Fibroblast of skin of back (primary cell): ENCODE measurements around the gene IL17RE.
"Not testable (repeated sequence)": the region's sequence is repeated elsewhere in the genome, so short reads cannot be mapped to it uniquely, and the experiment has no call there.

ENCODE experiments used
- DNase-seq: peaks from one replicate; pipeline ENCODE4 v3.0.0-alpha.2; 2013

Gene IL17RE

DNA sequence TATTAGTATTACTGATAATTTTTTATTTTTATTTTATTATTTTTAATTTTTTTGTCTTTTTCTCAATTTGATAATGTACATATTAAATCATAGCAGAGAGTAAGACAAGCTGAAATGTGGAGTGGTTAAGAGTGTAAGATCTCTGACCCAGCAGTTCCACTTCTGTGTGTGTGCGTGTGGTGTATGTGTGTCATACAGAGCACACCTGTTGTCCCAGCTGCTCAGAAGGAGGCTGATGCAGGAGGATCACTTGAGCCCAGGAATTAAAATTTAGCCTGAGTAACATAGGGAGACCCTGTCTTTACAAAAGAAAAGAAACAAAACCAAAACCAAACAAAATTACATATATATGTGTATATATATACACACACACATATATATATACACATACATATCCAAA is 21.2 kb upstream of the IL17RE start:
- no peak for DNase-seq

DNA sequence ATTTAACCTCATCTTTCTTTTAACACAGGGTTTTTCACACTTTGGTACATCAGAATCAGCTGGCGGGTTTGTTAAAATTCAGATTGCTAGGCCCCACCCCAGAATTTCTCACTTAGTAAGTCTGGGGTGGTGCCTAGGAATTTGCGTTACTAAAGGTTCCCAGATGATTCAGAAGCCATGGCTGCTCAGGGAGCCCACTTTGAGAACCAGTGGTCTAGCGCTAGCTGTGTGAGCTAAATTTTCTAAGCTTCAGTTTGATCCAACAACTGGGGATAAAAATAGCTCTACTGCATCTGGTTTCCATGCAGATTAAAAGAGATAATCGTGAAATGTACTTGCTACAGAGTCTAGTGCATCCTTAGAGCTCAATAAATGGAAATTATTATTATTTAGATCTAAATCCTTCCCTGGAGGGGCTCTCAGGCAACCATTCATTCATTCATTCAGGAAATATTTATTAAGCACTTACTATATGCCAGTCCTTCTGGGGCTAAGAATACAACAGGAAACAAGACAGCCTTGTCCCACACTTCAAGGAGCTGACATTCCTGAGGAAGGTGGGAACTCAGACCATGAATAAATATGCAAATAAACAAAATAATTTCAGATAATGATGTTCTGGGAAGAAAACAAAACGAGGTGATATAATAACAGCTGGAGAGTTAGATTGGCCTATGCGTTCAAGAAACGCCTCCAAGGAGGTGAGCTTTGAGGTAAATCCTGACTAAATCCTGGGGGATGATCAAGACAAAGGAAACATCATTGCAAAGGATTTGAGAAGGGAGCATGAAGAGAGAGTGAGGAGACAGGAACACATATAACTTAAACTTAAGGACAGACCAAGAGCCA is 18.7 kb upstream of the IL17RE start:
- DNase-seq: peak; percentile 51

DNA sequence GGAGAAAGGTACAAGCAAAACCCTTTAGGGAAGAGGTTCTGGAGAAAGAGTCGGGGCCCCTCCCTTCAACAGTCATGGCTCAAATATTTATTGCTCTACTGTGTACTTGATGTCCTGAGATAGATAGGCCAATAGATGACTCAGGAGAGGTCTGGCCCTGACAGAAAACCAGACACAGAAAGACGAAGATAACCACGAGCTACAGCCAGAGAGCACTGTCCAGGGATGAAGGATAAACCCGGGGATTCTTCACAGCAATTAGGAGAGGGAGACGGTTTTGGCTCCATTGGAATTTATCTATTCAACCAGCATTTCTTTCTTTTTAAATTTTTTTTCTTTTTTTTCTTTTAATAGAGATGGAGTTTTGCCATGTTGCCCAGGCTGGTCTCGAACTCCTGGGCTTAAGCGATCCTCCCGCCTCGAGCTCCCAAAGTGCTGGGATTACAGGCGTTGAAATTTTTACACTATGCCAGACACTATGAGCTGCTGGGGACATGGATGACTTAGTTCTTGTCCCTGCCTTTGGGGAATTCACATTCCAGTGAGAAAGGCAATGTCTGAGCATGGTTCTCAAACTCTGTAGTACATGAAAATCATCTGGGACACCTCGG is 18.0 kb upstream of the IL17RE start:
- DNase-seq: peak; percentile 92

DNA sequence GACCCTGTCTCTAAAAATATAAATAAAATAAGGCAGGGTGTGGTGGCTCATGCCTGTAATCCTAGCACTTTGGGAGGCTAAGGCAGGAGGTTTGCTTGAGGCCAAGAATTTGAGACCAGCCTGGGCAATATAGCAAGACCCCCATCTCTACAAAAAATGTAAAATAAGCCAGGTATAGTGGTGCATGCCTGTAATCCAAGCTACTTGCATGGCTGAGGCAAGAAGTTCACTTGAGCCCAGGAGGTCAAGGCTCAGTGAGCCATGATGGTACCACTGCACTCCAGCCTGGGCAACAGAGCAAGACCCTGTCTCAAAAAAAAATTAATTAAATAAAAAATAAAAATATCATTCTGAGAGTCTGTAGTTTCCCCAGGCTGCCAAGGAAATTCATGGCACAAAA is 16.3 kb upstream of the IL17RE start:
- DNase-seq: no peak

DNA sequence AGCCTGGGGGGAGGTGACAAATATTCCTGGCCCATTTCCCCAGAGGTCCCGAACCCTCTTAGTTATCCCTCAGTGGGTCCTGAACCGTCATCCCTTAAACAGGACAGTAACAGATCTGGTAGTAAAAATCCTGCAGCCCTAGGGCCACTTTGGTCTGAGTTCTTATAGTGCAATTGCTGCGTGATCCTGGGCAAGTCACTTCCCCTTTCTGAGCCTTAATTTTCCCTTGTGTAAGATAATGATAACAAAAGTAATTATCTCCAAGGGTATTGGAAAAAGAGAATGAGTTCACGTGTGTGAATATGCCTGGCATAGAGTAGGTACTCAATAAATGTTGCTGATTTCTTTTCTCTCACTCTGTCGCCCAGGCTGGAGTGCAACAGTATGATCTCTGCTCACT is 15.2 kb upstream of the IL17RE start:
- no peak for DNase-seq

DNA sequence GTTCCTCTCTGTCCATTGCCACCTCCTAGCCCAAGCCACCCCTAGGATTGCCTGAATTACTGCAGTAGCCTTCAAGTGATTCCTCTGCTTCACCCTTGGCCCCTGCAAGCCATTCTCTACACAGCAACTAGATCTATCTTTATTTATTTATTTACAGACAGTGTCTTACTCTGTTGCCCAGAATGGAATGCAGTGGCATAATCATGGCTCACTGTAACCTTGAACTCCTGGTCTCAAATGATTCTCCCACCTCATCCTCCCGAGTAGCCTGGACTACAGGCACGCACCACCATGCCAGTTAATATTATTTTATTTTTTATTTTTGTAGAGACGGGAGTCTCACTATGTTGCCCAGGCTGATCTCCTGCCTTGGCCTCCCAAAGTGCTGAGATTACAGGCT is 14.1 kb upstream of the IL17RE start:
- DNase-seq: no peak

DNA sequence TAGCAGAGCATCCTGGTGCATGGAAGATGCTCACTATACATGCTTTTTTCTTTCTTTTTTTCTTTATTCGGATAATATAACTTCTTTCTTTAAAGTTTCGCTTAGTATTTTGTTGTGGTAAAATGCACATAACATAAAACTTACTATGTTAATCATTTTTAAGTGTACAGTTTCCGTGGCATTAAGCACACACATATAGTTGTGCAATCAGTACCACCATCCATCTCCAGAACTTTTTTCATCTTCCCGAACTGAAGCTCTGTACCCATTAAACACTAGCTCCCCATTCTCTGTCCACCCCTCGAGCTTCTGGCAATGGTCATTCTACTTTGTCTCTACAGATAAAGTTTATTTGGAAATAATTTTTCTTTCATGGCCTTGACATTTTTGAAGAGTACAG is 13.2 kb upstream of the IL17RE start:
- DNase-seq: no peak

DNA sequence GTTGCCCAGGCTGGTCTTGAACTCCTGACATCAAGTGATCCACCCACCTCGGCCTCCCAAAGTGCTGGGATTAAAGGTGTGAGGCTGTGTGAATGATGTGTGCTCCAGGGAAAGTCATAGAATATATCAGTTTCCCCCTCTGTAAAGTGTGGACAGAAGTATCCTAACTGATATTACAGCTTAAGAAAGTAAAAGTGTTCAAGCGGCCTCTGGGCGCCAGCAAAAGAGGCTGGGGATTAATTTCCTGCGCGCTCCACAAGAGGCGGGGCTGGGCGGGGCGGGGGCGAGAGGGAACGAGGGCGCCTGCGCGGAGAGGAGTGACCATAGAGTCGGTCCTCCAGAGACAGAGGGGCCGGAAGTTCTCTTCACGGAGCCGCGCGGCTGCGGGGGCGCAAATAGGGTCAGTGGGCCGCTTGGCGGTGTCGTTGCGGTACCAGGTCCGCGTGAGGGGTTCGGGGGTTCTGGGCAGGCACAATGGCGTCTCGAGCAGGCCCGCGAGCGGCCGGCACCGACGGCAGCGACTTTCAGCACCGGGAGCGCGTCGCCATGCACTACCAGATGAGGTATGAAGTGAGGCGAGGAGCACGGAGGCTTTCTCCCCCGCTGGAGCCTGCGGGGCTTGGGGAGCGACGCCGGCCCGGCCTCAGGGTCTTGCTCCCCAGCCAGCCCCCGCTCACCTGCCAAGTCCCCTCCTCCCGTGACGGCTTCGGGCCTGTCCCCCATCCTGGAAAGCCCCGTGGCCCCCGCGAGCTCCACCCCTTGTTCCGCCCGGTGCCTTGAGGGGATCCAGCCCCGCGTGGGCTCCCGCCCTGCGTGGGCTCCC is 12.2 kb upstream of the IL17RE start, which contains the start of gene JAGN1:
TSS of gene JAGN1 (plus strand) at position 362 of the 823 bp plus-strand sequence. CDS start at position 475, 113 bp downstream.
- DNase-seq: peak; percentile 87

DNA sequence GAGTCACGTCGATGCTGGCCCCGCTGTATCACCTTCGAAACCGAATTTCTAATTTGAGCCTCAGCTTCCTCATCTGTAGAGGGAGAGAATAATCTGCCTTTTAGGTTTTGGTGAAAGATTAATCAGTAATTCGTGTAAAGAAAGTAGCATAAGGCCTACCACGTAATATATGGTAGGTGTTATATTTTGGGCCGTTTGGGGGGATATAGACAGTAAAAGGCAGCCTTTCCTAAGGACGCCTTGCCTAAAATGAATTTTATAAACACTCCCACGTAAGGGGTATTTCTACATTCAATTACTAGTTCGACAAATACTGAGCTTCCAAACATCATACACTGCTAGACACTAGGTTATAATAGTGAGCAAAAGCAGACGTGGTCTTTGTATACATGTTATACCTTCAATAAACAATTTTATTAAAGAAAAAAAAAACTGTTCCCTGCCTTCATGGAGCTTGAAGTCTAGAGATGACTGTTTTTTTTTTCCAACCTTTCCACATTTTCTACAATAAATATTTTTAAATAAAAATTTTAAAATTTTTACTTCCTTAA is 11.5 kb upstream of the IL17RE start:
- DNase-seq: no peak

DNA sequence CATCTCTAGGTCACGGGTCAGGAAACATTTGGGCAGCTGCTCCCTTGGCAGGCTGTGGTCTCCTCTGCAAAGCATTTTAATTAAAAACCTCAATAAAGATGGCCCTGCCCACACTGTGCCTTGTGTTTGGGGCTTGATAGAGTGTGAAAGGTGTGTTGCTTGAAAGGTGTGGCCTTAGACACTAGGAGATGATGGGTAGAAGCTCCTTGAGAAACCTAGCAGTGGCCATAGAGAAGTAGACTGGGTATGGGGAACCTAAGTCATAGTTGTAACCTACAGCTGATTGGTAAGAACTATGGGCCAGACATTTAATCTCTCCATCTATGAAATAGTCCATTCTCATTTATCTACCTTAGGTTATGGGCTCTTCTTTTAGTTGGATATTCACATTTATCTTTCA is 8.9 kb upstream of the IL17RE start:
- DNase-seq: no peak

DNA sequence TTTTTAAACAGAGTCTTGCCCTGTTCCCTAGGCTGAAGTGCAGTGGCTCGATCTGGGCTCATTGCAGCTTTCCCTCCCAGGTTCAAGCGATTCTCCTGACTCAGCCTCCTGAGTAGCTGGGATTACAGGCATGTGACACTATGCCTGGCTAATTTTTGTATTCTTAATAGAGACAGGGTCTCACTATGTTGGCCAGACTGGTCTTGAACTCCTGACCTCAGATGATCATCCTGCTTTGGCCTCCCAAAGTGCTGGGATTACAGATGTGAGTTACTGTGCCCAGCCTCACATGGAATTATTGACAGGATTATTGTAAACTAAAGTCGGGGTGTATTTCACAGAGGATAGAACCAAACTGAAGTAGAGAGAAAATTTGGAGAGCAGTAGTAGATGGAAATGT is 6.9 kb upstream of the IL17RE start:
- not testable (repeated sequence) for DNase-seq

DNA sequence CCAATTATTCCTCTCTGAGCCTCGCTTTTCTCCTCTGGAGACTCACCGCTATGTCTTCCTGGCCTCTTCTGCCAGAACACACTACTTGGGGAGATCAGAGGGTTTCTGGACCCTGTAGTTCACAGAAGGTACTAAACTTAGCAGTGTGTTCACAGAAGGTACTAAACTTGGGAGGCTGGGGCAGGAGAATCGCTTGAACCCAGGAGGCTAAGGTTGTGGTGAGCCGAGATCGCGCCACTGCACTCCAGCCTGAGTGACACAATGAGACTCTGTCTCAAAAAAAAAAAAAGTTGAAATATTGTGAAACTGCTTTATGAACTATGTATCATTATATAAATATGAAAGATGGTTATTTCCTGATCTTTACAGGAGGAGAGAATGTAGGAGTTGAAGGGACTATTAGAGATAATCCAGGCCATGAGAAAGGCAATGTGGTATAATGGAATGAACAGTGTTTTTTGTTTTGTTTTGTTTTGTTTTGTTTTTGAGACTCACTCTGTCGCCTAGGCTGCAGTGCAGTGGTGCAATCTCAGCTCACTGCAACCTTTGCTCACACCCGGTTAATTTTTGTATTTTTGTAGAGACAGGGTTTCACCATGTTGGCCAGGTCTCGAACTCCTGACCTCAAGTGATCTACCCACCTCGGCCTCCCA is 5.8 kb upstream of the IL17RE start:
- DNase-seq: peak; percentile 38

DNA sequence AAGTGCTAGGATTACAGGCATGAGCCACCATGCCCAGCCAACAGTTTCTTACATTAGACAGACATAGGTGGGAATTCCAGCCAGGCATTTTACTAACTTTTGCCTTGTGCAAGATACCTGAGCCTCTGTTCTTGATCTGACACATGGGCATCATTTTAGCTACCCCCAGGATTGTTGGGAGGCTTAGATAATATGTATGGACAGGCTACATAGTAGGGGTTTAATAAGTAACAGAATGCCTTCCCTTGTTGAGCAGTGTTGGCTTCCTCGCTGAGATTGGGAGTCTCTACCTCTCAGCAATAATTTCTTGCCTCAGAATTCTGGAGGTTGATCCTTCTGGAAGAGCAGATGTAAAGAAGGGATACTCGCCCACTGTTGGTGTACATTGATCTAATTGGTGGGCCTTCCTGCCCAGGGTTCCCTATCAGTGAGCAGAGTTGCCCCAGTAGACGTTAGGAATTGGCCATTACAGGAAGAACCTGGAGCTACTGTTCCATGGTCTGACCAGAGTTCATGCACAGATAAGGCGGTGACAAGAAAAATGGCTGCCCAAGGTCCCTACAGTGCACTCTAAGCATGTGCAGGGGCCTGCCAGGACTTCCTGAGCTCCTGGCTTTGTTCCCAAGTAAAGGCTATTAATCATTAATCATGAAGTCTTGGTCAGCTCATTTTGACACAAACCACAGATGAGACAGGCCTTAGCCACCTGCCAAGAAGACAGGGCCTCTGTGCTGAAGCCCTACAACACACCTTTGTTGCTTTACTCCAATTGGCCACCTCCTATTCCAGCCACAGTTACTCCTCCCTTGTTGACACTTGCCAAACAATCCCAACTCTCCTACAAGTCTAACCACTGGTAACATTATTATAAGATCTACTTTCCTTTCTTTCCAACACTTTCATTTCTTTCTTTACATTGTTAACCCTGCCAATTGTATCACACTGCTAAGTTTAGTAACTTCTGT is 5.0 kb upstream of the IL17RE start:
- peak; percentile 32 for DNase-seq

DNA sequence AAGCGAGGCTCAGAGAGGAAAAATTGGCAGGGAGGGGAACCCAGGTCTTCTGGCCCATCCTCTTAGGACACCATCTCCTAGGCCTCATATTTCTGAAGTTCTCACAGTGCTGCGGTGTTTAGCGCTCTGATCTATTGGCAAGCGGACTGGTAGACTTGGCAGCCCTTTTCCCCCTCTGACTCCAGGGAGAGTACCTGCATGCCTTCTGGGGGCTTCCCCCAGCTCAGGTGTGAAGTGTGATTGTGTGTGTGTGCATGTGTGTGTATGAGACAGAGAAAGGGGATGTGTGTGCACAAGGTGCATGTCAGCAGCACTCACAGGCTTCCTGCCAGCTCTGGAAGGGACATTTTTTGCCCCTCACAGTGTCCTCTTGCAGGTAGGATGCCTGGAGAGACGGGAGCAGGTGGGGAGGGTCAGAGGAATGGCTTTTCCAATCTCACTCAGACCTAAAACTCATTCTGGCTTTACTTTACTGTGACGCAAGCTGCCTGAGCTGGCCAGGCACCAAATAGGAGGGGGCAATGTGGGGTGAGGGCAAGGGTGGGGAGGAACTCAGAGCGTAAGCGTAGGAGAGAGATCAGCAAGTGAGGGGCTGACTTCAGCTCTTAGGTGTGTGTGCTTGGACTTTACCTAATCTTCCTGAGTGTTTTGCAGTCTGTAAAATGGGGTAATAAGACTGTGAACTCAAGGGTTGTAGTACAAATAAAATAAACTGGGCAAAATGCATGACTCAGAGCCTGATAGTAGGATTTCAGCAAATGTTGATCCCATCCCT is 4.0 kb upstream of the IL17RE start:
- DNase-seq: no peak

DNA sequence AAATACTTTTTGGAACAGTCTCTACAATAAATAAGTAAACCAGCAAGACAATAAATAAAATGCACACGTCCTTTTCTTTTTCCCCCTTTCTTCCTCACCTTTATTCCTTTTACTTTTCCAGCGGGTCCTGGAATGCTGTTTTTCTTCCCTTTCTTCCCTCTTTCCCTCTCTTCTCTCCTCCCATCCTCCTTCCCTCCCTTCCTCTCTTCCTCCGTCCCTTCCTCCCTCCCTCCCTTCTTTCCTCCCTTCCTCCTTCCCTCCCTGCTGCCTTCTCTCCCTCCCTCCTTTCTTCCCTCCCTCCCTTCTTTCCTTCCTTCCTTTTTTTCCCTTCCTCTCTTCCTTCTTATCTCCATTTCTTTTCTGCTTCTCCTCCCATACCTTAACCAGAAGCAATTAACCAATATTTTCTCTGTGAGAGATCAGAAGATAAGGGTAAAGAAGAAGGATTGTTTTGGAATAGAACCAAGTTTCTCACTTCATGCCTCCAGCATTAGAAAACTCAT is 3.3 kb upstream of the IL17RE start:
- no peak for DNase-seq

DNA sequence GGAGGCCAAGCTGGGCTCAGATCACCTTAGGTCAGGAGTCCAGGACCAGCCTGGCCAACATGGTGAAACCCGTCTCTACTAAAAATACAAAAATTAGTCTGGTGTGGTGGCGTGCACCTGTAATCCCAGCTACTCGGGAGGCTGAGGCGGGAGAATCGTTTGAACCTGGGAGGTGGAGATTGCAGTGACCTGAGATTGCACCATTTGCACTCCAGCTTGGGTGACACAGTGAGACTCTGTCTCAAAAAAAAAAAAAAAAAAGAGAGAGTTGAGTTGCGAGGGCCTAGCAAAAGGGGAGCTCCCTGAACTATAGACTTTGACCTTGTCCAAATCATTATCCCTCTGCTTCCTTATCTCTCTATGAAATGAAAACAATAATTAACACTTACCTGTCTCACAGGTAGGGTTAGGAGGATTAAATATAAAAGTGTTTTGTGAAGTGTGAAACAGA is 1.7 kb upstream of the IL17RE start:
- not testable (repeated sequence) for DNase-seq

DNA sequence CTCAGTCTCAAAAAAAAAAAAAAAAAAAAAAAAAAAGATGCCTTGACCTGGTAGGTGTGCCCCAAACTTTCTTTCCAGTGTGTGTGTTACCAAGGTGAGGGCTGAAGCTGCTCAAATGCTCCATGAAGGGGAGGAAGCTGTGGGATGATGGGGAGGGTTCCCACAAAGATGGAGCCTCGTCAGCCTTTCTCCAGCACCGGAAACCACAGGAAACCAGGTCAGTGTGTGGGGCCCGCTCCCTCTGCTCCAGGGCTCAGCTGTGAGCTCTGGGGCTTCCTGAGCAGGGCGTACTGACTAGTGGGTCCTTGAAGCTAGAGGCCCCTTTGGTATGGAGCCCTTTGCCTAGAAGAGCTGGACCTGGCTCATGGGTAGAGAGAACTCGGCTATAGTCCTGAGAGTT is 681 bp upstream of the IL17RE start:
- DNase-seq: no peak

DNA sequence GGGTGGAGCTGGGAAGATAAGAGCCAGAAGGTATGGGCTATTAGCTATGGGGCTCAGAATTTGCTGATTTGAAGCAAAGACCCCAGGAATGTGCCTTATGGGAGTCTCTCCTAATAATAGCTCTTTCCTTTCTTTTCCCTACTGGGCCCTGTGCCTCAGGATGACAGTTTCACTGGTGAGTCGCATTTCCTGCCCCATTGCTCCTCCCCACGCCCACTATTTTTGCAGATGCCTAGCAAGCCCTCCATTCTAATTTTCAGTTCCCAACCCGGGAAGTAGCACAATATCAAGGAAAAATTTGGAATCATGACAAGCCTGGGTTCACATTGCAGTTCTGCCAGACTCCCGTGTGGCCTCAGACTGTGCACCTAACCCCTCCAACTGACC is 583 bp downstream of the IL17RE start:
- DNase-seq: peak; percentile 78

DNA sequence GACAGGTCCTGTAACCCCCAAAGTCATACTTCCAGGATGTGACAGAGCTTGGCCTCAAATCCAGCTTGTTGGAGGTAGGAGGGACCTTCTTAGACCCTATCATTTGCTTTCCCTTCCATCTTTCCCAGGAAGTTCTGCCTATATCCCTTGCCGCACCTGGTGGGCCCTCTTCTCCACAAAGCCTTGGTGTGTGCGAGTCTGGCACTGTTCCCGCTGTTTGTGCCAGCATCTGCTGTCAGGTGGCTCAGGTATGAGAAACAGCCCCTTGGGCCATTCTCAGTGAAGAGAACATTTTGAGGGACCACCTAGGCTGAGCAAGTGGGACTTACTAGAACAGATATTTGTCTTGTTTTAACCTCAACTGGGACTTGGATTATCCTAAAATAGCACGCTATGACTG is 1.3 kb downstream of the IL17RE start:
- no peak for DNase-seq

DNA sequence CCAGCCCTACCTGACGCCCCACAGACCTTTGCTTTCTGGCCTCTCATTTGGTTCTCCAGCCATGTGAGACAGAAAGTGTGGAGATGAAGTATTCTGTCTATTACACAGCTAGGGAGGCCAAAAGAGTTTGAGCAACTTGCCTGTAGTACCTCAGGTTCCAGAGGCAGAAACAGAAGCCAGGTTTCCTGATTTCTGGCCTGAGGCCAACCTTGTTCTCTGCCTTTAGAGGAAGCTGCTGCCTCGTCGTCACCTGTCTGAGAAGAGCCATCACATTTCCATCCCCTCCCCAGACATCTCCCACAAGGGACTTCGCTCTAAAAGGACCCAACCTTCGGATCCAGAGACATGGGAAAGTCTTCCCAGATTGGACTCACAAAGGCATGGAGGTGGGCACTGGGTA is 3.8 kb downstream of the IL17RE start:
- DNase-seq: no peak
